Heart left ventricle (tissue), 13 donors: ENCODE results near the gene ADIG.

Experiments
- CTCF ChIP-seq, 12 donors: fragments of 200-600 bp; sonication (generic) in 4 of 12; IDR thresholded peaks; one replicate each; pipeline versions ENCODE4 v1.5.0 to v1.8.0; 2018 to 2022; ENCODE audit warnings: antibody characterized with exemption in 12 of 12, mild to moderate bottlenecking in 5 of 12
- POLR2A ChIP-seq, 2 donors: fragments of 450-650 bp; IDR thresholded peaks; one replicate each; pipeline ENCODE4 v1.6.1; 2017; ENCODE audit warnings: antibody characterized with exemption in 2 of 2, mild to moderate bottlenecking in 2 of 2, moderate library complexity in 2 of 2
- donor health status: ischemic (EF 13 %, LVEDD 7.1; RV severe dilation, severe dysfunction).
- donor health status: DM: no; HTN: yes; CAD: no.
- donor health status: DM: no; HTN: no; CAD: no.
- donor health status: ischemic (EF 25% LVEDD 6.9; RV normal size, moderate dysfunction).
- donor health status: ischemic (EF 25% LVEDD 5.7; RV mildly dilated, moderate dysfunction).
- donor health status: ischemic (EF 35%, LVEDD 5.7; RV mildly dilated, moderate dysfunction).
- donor health status: nonischemic (EF 11% LVEDD 7.7; RV severe dilation, severe dysfunction).
- donor health status: DM: yes; HTN: yes; CAD: no.
- donor health status: PGD.
- donor health status: ischemic (EF 29% LVEDD 5.4; RV normal size, mild dysfunction).
- donor health status: nonischemic (EF 23%, LVEDD 6.1; RV moderate dilation, normal function).

GRCh38 chr20:38559764-38560163 lies 21.2 kb upstream of the ADIG start:
- TF ChIP-seq CTCF (IDR thresholded peaks at IDR 0.05): no peak
- TF ChIP-seq POLR2A (IDR thresholded peaks at IDR 0.05): no peak
